BE2C (cell line): ENCODE results near the gene ASCC1.
A peak's percentile ranks its signal among the peaks of the same experiment; 100 is the strongest.

Experiments
- DNase-seq: peaks from one replicate; pipeline ENCODE4 v3.0.0-alpha.2; 2020
- H3K27me3 ChIP-seq: fragments of 250-450 bp; sonication (Bioruptor Pico); 2 replicates; pipeline ENCODE4 v1.5.1; 2020; ENCODE audit warnings: mild to moderate bottlenecking
- H3K36me3 ChIP-seq: fragments of 250-450 bp; sonication (Bioruptor Pico); 2 replicates; pipeline ENCODE4 v1.5.1; 2020; ENCODE audit warnings: mild to moderate bottlenecking
- H3K4me1 ChIP-seq: fragments of 250-450 bp; sonication (Bioruptor Pico); 2 replicates; pipeline ENCODE4 v1.5.1; 2020
- H3K4me3 ChIP-seq: 2 replicates; pipeline ENCODE4 v1.5.1; 2011; ENCODE audit warnings: low read depth, low read length
- H3K9me3 ChIP-seq: fragments of 250-450 bp; sonication (Bioruptor Pico); 2 replicates; pipeline ENCODE4 v1.5.1; 2020
- TF ChIP-seq, protein P1 (sequence below): IDR thresholded peaks from 2 replicates; pipeline ENCODE4 v1.5.1; 2012; ENCODE audit warnings: mild to moderate bottlenecking, low read depth, low read length

ASCC1 gene

DNA sequence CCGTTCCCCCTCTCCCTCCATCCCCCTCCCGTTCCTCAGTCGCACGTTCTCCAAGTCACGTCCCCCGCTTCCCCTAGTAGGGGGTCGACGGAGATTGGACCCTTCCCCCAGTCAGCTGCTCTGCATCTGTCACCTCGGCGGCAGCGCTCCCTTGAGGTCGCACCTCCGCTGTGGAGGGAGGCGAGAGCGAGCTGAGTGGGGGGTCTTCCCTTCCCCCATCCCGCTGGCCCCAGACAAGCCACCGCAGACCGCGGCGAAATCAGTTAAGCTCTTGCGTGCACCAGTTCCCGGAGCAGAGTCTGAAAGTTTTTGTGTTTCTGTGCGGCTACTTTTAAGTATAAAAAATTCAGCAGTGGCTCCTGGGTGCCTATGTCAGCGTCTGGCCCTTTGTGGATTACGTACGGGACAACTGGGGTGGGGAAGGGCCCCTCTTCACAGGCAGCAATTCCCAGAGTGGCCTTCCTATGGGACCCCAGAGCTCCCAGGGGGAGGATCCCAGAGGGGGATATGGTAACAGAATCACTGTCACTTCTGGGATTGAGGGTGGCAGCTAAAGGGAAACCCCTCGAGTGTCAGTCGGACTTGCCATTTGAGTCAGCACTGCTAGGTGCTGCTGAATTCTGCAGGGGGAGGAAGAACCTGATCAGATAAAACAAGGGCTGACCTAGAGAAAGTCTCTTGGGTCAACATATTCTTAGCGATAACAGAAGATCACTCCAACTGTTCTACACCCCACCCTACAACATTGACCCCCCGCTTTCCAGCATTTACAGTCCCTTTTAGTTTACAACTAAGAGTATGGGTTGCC, 45.1 kb upstream of the ASCC1 start:
- DNase-seq = peak; percentile 53
- Histone ChIP-seq H3K36me3 (no peaks in the 10 kb centered on the region), H3K4me1 (peaks cover 24% of the 10 kb centered on the region), H3K4me3 (peak overlapping the region; percentile 51), H3K9me3 (no peaks in the 10 kb centered on the region), H3K27me3 (no peaks in the 10 kb centered on the region)
- TF ChIP-seq, protein P1, sequence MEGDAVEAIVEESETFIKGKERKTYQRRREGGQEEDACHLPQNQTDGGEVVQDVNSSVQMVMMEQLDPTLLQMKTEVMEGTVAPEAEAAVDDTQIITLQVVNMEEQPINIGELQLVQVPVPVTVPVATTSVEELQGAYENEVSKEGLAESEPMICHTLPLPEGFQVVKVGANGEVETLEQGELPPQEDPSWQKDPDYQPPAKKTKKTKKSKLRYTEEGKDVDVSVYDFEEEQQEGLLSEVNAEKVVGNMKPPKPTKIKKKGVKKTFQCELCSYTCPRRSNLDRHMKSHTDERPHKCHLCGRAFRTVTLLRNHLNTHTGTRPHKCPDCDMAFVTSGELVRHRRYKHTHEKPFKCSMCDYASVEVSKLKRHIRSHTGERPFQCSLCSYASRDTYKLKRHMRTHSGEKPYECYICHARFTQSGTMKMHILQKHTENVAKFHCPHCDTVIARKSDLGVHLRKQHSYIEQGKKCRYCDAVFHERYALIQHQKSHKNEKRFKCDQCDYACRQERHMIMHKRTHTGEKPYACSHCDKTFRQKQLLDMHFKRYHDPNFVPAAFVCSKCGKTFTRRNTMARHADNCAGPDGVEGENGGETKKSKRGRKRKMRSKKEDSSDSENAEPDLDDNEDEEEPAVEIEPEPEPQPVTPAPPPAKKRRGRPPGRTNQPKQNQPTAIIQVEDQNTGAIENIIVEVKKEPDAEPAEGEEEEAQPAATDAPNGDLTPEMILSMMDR = no peak

DNA sequence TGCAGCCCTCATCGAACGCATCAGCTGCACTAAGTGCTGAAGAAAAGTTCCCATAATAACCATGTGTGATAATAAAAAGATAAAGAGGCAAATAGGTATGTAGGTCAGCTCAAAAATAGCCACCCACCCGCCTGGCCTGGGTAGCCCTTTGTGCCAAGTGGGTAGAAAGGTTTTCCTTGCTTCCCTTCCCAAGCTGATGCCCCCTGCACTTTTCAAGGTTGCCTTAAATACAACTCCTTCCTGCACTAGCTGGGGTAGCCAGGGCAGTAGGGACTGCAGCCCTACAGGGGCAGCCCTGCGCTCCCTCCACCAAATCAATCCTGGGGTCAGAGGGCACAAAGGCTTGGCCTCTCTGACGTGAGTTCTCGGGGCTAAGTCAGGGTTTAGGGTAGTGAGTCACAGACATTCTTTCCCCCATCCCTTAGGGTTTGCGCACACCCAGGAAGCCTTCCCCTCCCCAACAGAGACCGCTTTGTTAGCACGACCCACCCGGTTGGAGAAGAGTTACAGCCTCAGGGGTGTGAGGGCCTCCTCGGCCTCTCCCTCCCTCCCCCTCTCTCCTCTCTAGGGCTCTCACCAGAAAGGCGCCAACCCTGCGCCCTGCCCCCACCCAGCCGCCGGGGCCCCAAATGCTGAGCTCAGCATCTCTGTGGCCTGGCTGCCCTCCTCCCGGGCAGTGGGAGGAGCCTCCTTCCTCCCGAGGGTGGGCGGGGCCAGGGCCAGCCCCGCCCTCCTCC, 44.3 kb upstream of the ASCC1 start:
- Histone ChIP-seq H3K36me3 (no peaks in the 10 kb centered on the region), H3K9me3 (no peaks in the 10 kb centered on the region), H3K4me1 (peaks cover 20% of the 10 kb centered on the region), H3K27me3 (no peaks in the 10 kb centered on the region), H3K4me3 (peak overlapping the region; percentile 51)
- DNase-seq = peak; percentile 92
- TF ChIP-seq, protein P1 = no peak

DNA sequence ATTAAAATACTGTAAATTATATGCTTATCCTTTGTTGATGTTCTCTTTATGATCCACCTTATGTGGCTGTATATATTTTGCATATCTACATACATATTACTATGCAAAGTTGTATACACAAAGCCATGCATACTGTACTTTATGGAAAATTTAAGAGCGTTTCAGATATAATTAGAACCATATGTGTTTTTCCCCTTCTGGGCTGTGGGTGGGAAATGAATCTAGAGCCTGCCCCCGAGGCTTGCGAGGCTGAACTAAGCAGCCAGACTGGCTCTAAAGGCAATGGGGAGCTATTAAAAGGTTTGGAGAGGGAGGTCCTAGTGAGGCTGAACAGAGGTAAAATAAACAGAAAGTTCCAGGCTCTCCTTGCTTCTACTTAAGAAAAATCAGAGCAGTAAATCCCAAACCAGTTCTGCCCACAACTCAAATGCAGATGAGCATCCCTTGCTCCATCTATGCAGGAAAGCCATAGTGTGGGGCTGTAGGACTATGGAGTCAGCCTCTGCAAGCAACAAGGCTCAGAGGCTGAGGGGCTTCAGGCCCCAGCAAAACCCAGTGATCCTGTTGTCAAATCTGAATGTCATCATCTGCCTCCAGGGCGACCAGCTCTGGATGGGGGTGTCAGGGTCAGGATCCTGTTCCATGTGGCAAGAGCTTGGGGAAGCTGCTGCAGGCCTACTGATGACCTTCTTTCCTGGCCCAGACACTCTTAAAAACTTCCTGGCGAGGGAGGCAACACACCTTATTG, 43.6 kb upstream of the ASCC1 start:
- Histone ChIP-seq H3K4me3 (peak overlapping the region; percentile 27), H3K9me3 (no peaks in the 10 kb centered on the region), H3K36me3 (no peaks in the 10 kb centered on the region), H3K4me1 (peaks cover 26% of the 10 kb centered on the region), H3K27me3 (no peaks in the 10 kb centered on the region)
- TF ChIP-seq, protein P1 = no peak
- DNase-seq = peak; percentile 69

DNA sequence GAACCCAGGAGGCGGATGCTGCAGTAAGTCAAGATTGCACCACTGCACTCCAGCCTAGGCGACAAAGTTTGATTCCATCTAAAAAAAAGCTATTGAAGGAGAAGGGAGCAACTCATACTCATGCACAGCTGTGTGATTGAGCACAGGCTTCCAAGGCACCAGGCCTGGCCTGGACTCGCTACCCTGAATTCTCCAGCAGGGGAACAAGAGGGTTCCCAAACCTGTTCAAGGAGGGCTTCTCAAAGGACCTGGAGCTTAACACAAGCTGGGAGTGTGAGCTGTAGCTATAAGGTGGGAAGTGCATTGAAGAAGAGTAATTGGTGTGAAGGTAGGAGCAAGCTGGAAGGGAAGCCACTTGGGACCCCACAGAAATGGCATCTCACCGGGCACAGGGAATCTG, 42.5 kb upstream of the ASCC1 start:
- H3K4me1 ChIP-seq = peaks cover 22% of the 10 kb centered on the region

DNA sequence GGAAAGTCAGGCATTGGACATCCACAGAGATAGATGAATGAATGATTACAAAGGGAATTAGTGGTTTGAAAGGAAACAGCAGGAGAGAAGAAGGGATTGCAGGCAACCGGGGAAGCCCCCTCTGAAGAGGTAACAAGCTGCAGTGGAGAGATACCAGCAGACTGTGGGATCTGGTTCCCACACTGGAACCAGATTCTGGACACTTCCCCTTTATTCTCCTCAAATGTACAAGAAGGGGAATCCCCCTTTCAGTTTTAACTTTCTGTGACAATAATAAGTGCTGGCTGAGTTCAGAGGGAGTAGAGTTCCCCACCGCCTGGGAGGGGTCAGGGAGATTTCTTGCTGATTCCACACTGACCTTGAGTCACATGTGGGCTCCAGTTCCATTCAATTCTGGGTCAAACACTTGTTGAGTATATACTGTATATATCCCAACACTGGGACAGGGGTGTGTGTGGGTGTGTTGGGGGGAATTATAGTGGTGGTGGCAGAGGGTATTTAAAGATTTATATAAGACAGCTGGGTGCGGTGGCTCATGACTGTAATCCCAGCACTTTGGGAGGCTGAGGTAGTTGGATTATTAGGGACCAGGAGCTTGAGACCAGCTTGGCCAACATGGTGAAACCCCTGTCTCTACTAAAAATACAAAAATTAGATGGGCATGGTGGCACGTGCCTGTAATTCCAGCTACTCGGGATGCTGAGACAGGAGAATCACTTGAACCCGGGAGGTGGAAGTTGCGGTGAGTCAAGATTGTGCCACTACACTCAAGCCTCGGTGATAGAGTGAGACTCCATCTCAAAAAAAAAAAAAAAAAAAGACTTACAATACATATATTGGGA, 41.2 kb upstream of the ASCC1 start:
- no peak for DNase-seq
- Histone ChIP-seq H3K4me1 (peaks cover 22% of the 10 kb centered on the region), H3K36me3 (no peaks in the 10 kb centered on the region), H3K27me3 (no peaks in the 10 kb centered on the region), H3K4me3 (no peak overlapping the region), H3K9me3 (no peaks in the 10 kb centered on the region)
- TF ChIP-seq, protein P1 = no peak

More for the DNA sequence above, 42.5 kb upstream of the ASCC1 start:
- Histone ChIP-seq H3K9me3 (no peaks in the 10 kb centered on the region), H3K36me3 (no peaks in the 10 kb centered on the region), H3K27me3 (no peaks in the 10 kb centered on the region), H3K4me3 (no peak overlapping the region)
- TF ChIP-seq, protein P1 = 0 out of 2 replicates have a peak, but pooled peaks have one; percentile 4
- no peak for DNase-seq
